ENCODE data around the gene PLXDC2.

DNA sequence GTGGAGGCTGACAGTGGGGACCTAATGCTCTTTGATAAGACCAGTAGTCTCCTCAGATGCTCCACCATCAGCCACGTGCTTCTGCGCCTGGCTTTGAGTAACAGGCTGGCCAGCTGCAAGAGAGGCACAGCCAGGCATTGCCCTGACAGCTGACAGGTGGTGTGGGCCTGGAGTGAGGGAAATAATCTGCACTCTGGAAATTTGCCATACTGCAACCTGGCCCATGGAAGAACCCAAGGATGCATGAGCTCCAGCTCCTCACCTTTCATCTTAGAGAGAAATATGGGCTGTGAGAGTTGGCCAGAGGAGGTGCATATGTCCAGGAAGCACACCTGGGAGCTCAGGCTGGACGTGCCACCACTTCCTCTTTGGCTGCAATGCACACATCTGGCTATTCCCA is 118.9 kb downstream of the PLXDC2 start:
- TF ChIP-seq CTCF (IDR thresholded peaks at IDR 0.05) (no peak), POLR2A (IDR thresholded peaks at IDR 0.05) (no peak)

All from vagina (tissue), 2 donors.